ENCODE results near the gene SH3RF3. TPM values are rescaled to one million over a fixed set of nuclear protein-coding genes. Genes with fewer than 3 reads are reported as not detected.

The SH3RF3 gene
- total RNA-seq, 1 donor from 2014 or later = 7.9 TPM

DNA sequence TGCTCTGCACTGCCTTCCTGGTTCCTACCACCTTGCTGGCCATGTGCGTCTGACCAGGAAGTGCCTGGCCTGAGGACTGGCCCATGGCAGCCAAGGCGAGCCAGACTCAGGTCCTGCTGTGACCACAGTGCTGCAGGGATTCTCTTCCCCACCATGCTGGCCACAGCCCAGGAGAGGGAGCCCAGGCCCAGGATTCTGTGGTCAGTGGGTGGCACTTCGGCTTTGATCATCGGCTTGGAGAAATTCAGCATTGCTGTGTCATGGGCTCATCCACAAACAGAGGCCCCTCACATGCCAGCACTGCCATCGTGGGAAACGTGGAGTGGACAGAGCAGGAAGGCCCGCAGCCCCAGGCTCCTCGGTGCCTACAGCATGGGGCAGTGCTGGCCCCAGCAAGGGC is 273.2 kb downstream of the SH3RF3 start:
- DNase-seq = no peak
- intact Hi-C loops (cut with micrococcal nuclease) = no loop called here
- H3K36me3 ChIP-seq = peaks cover 13% of the 10 kb centered on the region
- H3K27me3 ChIP-seq (ENCODE audit: low read depth) = no peaks in the 10 kb centered on the region
- no peak overlapping the region for H3K4me3 ChIP-seq
- no peak for TF ChIP-seq CTCF (IDR thresholded peaks at IDR 0.05; ENCODE audit: borderline replicate concordance)
- peaks cover 1% of the 10 kb centered on the region for H3K4me1 ChIP-seq
- no peak overlapping the region for H3K27ac ChIP-seq (replicated peaks)
- no peaks in the 10 kb centered on the region for H3K9me3 ChIP-seq (replicated peaks)

DNA sequence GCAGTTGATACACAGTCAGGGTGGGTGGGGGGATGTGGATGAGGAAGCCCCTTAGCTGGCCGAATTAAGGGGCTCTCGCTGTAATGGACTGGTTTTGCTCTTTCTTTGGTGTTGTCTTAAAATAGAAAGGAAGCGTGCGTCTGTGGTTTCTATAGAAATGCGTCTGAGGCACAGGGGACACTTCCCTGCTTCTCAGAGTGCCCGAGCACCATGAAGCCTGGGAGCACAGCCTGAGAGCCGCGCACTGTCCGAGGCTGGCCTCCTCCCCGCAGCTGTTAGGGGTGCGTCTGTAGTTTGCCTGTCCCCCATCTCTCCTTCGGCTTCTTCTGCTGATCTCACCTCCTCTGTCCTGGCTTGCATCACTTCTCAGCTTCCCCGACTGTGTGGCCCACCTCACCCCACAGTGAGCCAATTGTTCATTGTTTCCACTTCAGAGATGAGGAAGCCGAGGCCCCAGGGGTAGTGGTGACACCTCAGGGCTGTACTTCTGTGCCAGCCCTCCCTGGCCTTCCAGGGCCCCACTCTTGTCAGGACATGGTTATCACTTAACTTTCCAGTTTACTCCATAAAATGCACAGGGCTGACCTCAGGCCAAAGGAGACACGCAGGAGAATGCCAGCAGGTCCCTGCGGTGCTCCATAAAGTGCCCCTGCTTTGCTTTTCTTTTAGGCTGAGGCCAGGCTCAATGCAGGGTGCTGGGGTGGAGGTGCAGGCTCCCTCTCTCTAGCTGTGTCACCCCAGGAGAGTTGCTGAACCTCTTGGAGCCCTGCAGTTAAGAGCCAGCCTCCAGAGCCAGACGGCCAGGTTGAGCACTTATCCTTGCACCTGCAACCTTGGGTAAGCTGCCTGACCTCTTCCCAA is 274.2 kb downstream of the SH3RF3 start:
- Histone ChIP-seq H3K36me3 (peaks cover 13% of the 10 kb centered on the region), H3K27me3 (ENCODE audit: low read depth) (no peaks in the 10 kb centered on the region), H3K4me3 (no peak overlapping the region), H3K4me1 (no peaks in the 10 kb centered on the region), H3K9me3 (replicated peaks) (no peaks in the 10 kb centered on the region), H3K27ac (replicated peaks) (no peak overlapping the region)
- TF ChIP-seq CTCF (IDR thresholded peaks at IDR 0.05; ENCODE audit: borderline replicate concordance) = no peak
- DNase-seq = no peak
- intact Hi-C loops (cut with micrococcal nuclease) = no loop called here

- no peak for TF ChIP-seq CTCF (IDR thresholded peaks at IDR 0.05; ENCODE audit: borderline replicate concordance)
- H3K36me3 ChIP-seq = peaks cover 10% of the 10 kb centered on the region
These were observed 274.8 kb downstream of the SH3RF3 start for GRCh38 chr2:109403841-109404201.

DNA sequence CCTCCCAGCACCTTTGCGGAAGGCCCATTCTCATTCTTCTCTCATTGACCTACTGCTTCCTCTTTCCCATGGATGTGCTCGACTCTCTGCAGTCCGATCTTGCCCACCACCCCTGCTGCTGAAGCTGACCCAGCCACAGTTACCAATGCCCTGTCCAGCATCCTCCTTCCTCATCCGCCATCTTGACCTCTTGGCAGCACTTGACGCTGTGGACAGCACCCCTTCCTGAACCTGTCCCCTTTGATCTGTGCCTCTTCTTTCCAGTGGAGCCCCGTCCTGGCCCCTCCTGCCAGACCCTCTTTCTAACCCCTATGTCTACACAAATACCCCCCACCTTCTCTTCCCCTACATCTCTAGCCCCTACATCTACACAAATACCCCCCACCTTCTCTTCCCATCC is 275.7 kb downstream of the SH3RF3 start:
- Histone ChIP-seq H3K4me1 (no peaks in the 10 kb centered on the region), H3K4me3 (no peak overlapping the region), H3K27ac (replicated peaks) (no peak overlapping the region), H3K9me3 (replicated peaks) (no peaks in the 10 kb centered on the region), H3K27me3 (ENCODE audit: low read depth) (no peaks in the 10 kb centered on the region), H3K36me3 (peaks cover 9% of the 10 kb centered on the region)
- intact Hi-C loops (cut with micrococcal nuclease) = no loop called here
- DNase-seq = no peak
- no peak for TF ChIP-seq CTCF (IDR thresholded peaks at IDR 0.05; ENCODE audit: borderline replicate concordance)

More at GRCh38 chr2:109403841-109404201, 274.8 kb downstream of the SH3RF3 start:
- Histone ChIP-seq H3K4me3 (no peak overlapping the region), H3K27ac (replicated peaks) (no peak overlapping the region), H3K9me3 (replicated peaks) (no peaks in the 10 kb centered on the region), H3K4me1 (no peaks in the 10 kb centered on the region), H3K27me3 (ENCODE audit: low read depth) (no peaks in the 10 kb centered on the region)
- intact Hi-C loops (cut with micrococcal nuclease) = no loop called here
- DNase-seq = no peak

DNA sequence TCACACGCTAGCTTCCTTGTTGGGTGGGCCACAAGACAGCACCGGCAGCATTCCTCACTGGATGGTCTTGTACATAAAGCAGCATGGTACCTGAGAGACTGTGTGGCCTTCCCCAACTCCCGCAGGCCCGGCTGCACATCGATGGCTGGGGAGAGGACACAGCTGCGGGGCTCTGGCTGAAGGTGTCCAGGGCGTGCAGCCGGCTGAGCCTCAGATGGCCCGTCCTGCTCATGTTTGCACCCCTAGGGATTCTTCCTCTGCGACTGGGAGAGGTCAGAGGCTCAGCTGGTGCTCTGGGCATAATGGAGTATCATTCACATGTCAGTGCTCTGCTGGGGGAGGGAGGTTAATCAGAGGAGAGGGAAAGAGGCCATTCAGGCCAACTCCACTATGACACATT is 276.9 kb downstream of the SH3RF3 start:
- no peaks in the 10 kb centered on the region for H3K27me3 ChIP-seq (ENCODE audit: low read depth)
- intact Hi-C loops (cut with micrococcal nuclease) = no loop called here
- no peak for TF ChIP-seq CTCF (IDR thresholded peaks at IDR 0.05; ENCODE audit: borderline replicate concordance)
- H3K27ac ChIP-seq (replicated peaks) = no peak overlapping the region
- no peak overlapping the region for H3K4me3 ChIP-seq
- DNase-seq = no peak
- no peaks in the 10 kb centered on the region for H3K9me3 ChIP-seq (replicated peaks)
- no peaks in the 10 kb centered on the region for H3K4me1 ChIP-seq
- H3K36me3 ChIP-seq = no peaks in the 10 kb centered on the region

Data from left ventricle myocardium inferior (tissue), 1 donor.